Measurements from ENCODE around the gene TMEM87A. TPM values are rescaled to one million over a fixed set of nuclear protein-coding genes. Genes with fewer than 3 reads are reported as not detected.

Gene TMEM87A
- total and polyA plus RNA-seq, 2 experiments from 2014 or later = 41.8 to 43.5 TPM

DNA sequence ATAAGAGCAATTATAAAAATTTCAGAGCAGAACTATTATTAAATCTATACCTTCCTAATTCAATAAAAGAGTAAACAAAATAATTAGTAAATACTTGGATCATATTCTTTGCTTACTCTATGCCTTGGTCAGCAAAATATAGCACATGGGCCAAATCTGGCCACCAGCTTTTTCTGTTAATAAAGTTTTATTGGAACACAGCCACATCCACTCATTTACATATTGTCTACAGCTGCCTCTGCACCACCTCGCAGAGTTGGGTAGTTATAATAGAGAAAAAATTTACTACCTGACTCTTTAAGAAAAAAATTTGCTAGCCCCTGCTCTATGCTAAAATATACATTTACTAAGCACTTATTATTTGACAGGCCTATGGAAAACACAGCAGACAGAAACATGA is 32.4 kb downstream of the TMEM87A start:
- DNase-seq (ENCODE audit: low spot score) (no peak), ATAC-seq (no peak)
- TF ChIP-seq EZH2phosphoT487 (IDR thresholded peaks at IDR 0.05; ENCODE audit: unreplicated experiment) (no peak), REST (IDR thresholded peaks at IDR 0.05; ENCODE audit: unreplicated experiment) (no peak), CREB1 (CRISPR knock-in tag; IDR thresholded peaks at IDR 0.05; ENCODE audit: low read depth) (no peak), JUNB (IDR thresholded peaks at IDR 0.05; ENCODE audit: unreplicated experiment) (no peak), ETS1 (IDR thresholded peaks at IDR 0.05) (no peak), POLR2AphosphoS5 (IDR thresholded peaks at IDR 0.05; ENCODE audit: low read depth) (no peak), EZH2 (IDR thresholded peaks at IDR 0.05; ENCODE audit: low read depth, unreplicated experiment) (no peak), STAT1 (IDR thresholded peaks at IDR 0.05; ENCODE audit: unreplicated experiment) (no peak), ZNF114 (CRISPR knock-in tag; IDR thresholded peaks at IDR 0.05) (no peak), ZNF331 (CRISPR knock-in tag; IDR thresholded peaks at IDR 0.05; ENCODE audit: low read depth) (no peak), NANOG (IDR thresholded peaks at IDR 0.05; ENCODE audit: borderline replicate concordance) (no peak)
- TF ChIP-seq, protein P1, sequence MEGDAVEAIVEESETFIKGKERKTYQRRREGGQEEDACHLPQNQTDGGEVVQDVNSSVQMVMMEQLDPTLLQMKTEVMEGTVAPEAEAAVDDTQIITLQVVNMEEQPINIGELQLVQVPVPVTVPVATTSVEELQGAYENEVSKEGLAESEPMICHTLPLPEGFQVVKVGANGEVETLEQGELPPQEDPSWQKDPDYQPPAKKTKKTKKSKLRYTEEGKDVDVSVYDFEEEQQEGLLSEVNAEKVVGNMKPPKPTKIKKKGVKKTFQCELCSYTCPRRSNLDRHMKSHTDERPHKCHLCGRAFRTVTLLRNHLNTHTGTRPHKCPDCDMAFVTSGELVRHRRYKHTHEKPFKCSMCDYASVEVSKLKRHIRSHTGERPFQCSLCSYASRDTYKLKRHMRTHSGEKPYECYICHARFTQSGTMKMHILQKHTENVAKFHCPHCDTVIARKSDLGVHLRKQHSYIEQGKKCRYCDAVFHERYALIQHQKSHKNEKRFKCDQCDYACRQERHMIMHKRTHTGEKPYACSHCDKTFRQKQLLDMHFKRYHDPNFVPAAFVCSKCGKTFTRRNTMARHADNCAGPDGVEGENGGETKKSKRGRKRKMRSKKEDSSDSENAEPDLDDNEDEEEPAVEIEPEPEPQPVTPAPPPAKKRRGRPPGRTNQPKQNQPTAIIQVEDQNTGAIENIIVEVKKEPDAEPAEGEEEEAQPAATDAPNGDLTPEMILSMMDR (conservative IDR thresholded peaks at IDR 0.05; ENCODE audit: low read depth in 2 of 2) = no peak
- TF ChIP-seq, protein P2, sequence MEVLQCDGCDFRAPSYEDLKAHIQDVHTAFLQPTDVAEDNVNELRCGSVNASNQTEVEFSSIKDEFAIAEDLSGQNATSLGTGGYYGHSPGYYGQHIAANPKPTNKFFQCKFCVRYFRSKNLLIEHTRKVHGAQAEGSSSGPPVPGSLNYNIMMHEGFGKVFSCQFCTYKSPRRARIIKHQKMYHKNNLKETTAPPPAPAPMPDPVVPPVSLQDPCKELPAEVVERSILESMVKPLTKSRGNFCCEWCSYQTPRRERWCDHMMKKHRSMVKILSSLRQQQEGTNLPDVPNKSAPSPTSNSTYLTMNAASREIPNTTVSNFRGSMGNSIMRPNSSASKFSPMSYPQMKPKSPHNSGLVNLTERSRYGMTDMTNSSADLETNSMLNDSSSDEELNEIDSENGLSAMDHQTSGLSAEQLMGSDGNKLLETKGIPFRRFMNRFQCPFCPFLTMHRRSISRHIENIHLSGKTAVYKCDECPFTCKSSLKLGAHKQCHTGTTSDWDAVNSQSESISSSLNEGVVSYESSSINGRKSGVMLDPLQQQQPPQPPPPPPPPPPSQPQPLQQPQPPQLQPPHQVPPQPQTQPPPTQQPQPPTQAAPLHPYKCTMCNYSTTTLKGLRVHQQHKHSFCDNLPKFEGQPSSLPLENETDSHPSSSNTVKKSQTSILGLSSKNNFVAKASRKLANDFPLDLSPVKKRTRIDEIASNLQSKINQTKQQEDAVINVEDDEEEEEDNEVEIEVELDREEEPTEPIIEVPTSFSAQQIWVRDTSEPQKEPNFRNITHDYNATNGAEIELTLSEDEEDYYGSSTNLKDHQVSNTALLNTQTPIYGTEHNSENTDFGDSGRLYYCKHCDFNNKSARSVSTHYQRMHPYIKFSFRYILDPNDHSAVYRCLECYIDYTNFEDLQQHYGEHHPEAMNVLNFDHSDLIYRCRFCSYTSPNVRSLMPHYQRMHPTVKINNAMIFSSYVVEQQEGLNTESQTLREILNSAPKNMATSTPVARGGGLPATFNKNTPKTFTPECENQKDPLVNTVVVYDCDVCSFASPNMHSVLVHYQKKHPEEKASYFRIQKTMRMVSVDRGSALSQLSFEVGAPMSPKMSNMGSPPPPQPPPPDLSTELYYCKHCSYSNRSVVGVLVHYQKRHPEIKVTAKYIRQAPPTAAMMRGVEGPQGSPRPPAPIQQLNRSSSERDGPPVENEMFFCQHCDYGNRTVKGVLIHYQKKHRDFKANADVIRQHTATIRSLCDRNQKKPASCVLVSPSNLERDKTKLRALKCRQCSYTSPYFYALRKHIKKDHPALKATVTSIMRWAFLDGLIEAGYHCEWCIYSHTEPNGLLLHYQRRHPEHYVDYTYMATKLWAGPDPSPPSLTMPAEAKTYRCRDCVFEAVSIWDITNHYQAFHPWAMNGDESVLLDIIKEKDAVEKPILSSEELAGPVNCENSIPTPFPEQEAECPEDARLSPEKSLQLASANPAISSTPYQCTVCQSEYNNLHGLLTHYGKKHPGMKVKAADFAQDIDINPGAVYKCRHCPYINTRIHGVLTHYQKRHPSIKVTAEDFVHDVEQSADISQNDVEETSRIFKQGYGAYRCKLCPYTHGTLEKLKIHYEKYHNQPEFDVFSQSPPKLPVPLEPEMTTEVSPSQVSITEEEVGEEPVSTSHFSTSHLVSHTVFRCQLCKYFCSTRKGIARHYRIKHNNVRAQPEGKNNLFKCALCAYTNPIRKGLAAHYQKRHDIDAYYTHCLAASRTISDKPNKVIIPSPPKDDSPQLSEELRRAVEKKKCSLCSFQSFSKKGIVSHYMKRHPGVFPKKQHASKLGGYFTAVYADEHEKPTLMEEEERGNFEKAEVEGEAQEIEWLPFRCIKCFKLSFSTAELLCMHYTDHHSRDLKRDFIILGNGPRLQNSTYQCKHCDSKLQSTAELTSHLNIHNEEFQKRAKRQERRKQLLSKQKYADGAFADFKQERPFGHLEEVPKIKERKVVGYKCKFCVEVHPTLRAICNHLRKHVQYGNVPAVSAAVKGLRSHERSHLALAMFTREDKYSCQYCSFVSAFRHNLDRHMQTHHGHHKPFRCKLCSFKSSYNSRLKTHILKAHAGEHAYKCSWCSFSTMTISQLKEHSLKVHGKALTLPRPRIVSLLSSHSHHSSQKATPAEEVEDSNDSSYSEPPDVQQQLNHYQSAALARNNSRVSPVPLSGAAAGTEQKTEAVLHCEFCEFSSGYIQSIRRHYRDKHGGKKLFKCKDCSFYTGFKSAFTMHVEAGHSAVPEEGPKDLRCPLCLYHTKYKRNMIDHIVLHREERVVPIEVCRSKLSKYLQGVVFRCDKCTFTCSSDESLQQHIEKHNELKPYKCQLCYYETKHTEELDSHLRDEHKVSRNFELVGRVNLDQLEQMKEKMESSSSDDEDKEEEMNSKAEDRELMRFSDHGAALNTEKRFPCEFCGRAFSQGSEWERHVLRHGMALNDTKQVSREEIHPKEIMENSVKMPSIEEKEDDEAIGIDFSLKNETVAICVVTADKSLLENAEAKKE (CRISPR knock-in tag; IDR thresholded peaks at IDR 0.05) = no peak
- H3K79me2 ChIP-seq (replicated peaks; ENCODE audit: insufficient read depth) = no peaks in the 10 kb centered on the region
- H3K27me3 ChIP-seq (ENCODE audit: insufficient read depth) = no peaks in the 10 kb centered on the region
- H4K20me1 ChIP-seq (replicated peaks; ENCODE audit: insufficient read depth) = peaks cover 13% of the 10 kb centered on the region
- H3F3A ChIP-seq (replicated peaks; ENCODE audit: low read depth) = no peaks in the 10 kb centered on the region
- H3K27me3 Mint-ChIP-seq (ENCODE audit: insufficient read depth, low read depth, poor library complexity) = no peaks in the 10 kb centered on the region
- no peak overlapping the region for H3K4me3 Mint-ChIP-seq
- H3K9me3 Mint-ChIP-seq = no peaks in the 10 kb centered on the region
- peaks cover 23% of the 10 kb centered on the region for H3K36me3 ChIP-seq (ENCODE audit: insufficient read depth)
- no peak overlapping the region for H3K27ac Mint-ChIP-seq
- no peak overlapping the region for H2AFZ ChIP-seq
- H3K36me3 Mint-ChIP-seq (ENCODE audit: low read depth) = peaks cover 27% of the 10 kb centered on the region
- H3K27ac ChIP-seq (ENCODE audit: low read depth) = no peak overlapping the region
- H3K4me3 ChIP-seq = no peak overlapping the region
- H3K4me1 Mint-ChIP-seq = no peaks in the 10 kb centered on the region
- H3K4me1 ChIP-seq (ENCODE audit: insufficient read depth) = no peaks in the 10 kb centered on the region
- H3K9me2 ChIP-seq (ENCODE audit: insufficient read depth) = no peaks in the 10 kb centered on the region
- H3K4me2 ChIP-seq = no peak overlapping the region
